ENCODE measurements around the gene NCKAP1.

DNA sequence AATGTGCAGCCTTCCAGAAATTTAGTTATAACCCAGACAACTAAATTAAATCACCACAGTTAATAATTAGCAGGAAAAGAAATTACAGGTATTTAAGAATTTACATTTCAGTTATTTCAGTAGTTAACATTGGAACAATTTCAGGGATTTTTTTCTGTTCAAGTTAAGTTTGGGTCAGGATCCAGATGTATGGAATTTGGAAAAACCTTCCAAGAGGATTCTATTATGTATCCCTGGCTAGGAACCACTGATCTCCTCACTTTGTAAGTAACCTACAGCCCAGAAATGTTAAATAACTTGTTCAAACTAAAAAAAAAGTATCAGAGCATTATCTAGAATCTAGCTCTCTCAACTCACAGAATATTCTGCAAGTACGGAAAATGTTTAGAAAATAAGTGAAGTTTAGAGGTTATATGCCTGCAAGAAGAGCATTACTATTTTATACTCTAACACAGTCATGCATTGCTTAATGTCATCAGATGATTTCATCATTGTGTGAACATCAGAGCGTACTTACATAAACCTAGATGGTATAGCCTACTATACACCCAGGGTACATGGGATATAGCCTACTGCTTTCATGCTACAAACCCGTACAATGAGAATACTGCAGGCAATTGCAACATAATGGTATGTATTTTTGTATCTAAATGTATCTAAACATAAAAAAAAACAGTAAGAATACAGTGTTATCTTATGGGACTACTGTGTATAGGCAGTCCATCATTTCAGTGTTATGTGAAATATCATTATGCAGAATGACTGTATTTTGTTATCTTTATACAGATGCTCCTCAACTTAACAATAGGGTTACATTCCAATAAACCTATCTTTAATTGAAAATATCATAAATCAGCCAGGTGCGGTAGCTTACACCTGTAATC is 6.1 kb downstream of the NCKAP1 start:
- TF ChIP-seq, protein P1, sequence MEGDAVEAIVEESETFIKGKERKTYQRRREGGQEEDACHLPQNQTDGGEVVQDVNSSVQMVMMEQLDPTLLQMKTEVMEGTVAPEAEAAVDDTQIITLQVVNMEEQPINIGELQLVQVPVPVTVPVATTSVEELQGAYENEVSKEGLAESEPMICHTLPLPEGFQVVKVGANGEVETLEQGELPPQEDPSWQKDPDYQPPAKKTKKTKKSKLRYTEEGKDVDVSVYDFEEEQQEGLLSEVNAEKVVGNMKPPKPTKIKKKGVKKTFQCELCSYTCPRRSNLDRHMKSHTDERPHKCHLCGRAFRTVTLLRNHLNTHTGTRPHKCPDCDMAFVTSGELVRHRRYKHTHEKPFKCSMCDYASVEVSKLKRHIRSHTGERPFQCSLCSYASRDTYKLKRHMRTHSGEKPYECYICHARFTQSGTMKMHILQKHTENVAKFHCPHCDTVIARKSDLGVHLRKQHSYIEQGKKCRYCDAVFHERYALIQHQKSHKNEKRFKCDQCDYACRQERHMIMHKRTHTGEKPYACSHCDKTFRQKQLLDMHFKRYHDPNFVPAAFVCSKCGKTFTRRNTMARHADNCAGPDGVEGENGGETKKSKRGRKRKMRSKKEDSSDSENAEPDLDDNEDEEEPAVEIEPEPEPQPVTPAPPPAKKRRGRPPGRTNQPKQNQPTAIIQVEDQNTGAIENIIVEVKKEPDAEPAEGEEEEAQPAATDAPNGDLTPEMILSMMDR (conservative IDR thresholded peaks at IDR 0.05; ENCODE audit: low read length), result no peak
- TF ChIP-seq EZH2phosphoT487 (IDR thresholded peaks at IDR 0.05; ENCODE audit: borderline replicate concordance), result no peak

Data from Loucy (cell line).